Stimulated activated CD8-positive, alpha-beta memory T cell treated with anti-CD3 and anti-CD28 coated beads, Interleukin-15, amount 100 ng/mL, for 1 hour (primary cell): ENCODE data around the gene SH3BGRL3.
"Not testable (repeated sequence)": the region's sequence is repeated elsewhere in the genome, so short reads cannot be mapped to it uniquely, and the experiment has no call there.

Source experiments
- DNase-seq: peaks from one replicate; pipeline ENCODE4 v3.0.0-alpha.2; 2020; ENCODE audit warnings: low read depth

SH3BGRL3 gene

DNA sequence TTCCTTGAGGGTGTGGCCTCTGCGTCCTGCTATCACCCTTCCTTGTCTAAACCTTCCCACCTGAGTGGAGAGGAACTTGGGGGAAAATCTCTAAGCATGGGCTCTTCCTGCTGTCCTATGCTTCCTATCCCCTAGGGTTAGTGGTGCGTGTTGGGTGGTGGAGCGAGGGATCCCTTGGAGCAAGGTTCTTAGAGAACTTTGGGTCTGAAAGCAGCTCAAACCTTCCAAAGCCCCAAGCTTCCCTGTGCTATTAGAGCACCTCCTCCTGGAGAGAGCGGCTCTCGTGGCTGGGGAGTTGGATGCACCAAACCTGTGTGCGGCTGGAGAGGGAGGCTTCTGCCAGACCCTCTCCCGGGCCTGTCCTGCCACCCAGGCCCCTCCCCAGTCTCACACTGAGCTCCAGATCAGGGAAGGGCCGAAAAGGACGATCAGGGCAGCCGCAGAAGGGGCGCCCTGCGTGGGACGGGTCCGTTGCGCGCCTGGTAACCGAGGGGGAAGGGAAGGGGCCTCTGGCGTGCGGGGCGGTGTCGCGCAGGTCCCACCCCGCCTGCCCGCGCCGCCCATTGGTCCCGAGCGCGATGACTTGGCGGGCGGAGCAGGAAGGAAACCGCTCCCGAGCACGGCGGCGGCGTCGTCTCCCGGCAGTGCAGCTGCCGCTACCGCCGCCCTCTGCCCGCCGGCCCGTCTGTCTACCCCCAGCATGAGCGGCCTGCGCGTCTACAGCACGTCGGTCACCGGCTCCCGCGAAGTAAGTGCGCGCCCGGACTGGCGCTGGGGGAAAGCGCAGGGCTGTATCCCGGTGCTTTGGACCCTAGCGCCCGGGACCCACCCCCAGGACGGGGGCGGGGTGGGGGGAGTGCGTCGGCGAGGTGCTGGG is at the start of gene SH3BGRL3:
Gene SH3BGRL3 (plus strand): TSS at position 631 of the 877 bp plus-strand sequence. CDS start 70 bp downstream, at position 701.
- peak; percentile 61 for DNase-seq

DNA sequence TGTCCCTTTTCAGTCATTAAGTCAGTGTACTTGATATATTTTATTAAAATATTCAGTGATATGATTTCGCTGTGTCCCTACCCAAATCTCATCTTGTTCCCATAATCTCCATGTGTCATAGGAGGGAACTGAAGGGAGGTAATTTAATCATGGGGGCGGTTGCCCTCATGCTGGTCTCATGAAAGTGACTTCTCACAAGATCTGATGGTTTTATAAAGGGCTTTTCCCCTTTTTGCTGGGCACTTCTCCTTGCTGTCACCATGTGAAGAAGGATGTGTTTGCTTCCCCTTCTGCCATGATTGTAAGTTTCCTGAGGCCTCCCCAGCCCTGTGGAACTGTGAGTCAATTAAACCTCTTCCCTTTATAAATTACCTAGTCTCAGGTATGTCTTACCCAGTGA is 49.2 kb upstream of the SH3BGRL3 start:
- DNase-seq: not testable (repeated sequence)

DNA sequence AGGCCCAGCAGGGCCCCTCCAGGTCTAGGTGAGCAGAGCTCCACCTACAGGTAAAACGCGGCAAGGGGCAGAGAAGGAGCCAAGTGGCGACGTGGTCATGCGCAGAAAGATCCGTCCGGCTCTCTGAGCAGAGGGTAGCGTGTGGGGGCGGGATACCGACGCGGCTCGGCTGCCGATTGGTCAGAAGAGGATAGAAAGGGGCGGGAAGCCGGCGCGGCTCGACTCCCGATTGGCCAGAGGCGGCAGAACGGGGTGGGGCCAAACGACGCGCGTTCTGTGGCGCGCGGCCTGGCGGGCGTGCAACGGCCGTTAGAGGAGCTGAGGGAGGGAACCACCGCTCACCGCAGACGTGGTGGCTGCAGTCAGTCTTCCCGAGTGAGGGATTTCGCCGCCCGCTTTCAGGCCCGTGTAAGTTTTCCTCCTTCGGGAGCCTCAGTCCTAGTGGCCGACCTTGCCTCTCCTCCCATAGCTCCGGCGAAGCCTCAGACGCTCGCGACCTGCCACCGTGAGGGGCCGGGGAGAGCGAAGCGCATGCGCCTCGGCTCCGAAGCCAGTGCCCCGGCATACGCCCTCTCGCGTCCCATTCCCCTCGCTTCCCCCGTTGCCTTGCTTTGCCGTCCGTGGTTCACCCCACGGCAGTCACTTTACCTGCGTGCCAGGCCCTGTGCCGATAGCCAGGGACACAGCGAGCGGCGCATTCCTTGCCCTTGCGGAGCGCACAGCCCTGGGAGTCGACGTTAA is 45.8 kb upstream of the SH3BGRL3 start, which contains the start of gene CEP85:
Gene CEP85 (plus strand): TSS at position 298 of the 741 bp plus-strand sequence. CDS start 5,584 bp downstream, outside the sequence.
- peak; percentile 96 for DNase-seq

DNA sequence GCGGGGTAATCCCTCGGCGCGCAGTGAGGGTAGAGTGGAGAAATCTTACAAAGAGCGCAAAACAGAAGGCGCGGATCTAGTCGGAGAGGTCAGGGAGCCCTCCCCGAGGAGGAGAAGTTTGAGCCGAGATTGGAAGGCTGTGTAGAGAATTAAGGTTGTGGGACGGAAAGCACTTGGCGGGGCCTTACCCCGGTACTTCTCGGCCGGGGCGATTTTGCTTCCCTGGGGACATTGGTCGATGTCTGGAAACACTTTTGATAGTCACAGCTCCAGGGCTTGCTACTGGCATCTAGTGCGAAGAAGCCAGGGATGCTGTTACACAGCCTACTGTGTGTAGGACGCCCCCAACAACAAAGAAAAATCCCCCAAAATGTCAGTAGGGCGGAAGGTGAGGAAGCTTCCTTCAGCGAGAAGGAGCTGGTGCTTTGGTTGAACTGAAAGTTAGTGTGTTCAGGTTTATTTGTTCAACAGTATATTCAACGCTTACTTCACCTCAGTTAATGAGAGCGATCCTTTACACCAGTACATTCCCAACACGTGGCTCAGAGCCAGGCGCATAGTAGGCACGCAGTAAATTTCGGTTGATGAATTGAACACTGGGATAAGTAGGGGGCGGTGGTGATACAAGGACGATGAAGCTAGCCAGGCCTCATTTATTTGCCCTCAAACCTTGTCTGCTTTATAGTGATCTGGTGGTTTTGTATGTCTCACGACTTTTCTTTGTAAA is 45.1 kb upstream of the SH3BGRL3 start:
- DNase-seq: no peak

DNA sequence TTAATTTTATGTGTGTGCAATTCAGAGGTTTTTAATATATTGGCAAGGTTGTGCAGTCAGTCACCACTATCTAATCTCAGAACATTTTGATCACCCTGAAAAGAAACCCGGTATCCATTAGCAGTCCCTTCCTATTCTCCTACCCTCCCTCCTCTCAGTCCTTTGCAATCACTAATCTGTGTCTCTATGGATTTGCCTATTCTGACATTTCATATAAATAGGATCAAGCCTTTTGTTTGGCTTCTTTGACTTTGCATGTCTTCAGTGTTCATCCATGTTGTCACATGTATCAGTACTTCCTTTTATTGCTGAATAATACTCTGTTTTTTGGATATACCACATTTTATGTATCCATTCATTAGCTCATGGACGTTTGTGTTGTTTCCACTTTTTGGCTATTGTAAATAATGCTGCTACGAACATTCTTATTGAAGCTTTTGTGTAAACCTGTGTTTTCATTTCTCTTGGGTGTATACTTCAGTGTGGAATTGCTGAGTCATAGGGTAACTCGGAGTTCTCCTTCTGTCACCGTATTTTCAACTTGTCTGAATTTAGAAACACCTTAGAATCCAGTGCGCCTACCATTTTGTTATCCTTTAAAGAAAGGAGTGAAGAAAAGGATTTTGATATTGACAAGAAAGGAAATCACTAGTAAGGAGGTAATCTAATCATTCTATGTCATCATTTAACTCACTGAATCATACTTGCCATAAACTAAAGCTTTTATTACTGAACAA is 42.5 kb upstream of the SH3BGRL3 start:
- no peak for DNase-seq

DNA sequence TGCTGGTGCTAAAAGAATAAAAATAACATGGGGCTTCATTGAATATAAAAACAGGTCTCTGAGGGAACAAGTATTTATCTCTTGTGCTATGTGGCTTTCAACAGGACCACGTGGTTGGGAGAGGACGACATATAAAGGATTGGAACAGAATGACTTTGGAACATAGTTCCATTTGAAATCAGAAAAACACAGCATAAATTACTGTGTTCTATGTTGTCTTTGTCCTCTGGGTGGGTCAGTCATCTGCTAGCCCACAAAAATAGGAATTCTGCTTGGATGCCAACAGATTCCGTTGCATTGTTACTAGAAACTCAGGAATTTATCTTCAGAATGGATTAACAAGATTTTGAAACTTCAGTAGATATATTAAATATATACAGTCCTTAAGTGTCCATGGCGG is 40.0 kb upstream of the SH3BGRL3 start:
- no peak for DNase-seq

DNA sequence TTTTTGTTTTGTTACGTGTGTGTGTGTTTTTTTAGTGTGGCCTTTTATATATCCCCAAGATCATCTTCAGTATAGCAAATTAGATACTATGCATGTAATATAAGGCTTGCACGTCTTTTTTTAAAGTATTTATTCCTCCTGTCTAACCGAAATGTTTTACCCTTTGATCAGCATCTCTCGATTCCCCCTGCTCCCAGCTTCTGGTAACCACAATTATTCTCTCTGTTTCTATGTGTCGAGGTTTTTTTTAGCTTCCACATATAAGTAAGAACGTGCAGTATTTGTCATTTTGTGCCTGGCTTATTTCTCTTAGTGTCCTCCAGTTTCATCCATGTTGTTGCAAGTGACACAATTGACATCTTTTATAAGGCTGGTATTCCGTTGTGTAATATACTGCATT is 27.2 kb upstream of the SH3BGRL3 start:
- no peak for DNase-seq

DNA sequence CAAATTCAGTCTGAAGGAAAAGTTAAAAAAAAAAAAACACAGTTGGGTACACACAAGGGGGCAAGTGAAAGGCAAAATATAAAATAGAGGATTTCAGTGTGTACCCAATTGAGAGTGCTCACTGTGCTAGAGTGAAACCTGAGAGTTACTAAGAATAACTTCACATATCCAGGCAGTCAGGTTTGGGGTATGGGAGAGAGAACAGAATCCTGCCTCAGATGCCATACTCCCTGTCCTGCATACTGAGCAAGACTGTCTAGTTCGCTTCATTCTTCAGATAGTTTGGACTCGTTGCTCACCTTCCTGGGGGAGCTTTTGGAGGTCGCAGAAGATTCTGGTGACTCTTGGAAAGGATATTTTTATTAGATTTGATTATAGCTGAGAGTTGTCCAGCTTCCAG is 25.5 kb upstream of the SH3BGRL3 start:
- DNase-seq: no peak

DNA sequence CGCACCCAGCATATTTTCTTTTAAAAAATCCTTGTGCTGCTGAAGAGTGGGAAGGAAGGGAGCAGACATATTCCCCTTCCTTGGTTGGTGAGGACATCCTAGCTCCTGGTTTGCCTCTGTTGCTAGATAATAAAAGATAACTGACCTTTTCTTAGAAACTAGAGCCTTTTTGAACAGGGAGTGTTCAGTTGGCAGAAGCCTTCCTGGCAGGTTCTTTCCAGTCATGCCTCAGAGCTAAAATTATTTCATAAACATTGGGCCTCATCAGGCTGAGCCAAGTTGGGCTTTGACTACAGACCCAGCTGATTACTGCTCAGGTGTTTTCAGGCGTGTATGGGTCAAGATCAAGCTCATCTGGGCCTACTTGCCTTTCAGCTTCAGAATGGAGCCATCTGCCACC is 22.7 kb upstream of the SH3BGRL3 start:
- DNase-seq: no peak

DNA sequence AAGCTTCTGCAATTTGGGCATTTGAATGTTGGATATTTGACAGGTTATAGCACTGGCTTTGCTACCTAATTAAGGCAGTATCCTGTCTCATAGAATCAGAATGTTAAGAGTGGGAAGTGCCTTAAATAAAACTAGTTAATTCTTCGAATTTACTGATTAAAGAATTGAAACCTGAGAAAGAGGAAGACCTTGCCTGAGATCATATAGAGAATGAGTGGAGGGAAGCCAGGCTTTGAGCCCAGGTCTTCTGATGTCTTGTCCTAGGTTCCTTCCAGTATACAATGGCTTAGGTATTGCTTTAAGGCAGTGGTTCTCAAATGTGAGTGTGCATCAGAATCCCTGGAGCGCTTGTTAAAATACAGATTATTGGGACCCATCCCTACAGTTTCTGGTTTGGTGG is 20.9 kb upstream of the SH3BGRL3 start:
- DNase-seq: no peak

DNA sequence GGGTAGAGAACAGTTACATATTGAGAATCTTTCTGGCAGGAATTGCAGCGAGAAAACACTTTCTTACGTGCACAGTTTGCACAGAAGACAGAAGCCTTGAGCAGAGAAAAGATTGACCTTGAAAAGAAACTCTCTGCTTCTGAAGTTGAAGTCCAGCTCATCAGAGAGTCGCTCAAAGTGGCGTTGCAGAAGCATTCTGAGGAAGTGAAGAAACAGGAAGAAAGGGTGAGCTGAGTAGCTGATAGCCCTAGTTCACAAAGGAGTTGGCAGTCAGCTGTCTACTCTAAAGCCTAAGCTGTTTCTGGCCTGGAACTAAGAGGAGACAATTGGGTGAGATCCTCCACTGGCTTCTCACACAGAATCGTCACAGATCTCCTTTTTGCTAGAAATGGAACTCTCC is 20.3 kb upstream of the SH3BGRL3 start:
- DNase-seq: no peak

DNA sequence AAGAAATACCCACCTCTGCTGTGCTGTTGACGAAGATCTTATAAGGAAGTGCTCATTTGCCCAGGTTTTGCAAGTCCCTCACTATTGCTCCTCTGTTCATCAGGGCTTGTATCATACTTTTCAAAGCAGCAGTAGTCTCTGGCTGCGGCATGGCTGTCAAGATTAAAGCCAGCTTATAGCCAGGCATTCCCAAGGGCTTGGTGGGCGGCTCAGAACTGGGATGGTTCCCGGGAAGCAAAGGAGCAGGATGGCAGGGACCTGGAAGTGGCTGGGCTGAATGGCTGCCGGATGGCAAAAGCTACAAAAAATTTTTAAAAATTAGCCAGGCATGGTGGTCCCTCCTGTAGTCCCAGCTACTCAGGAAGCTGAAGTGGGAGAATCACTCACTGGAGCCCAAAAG is 16.7 kb upstream of the SH3BGRL3 start:
- DNase-seq: no peak

DNA sequence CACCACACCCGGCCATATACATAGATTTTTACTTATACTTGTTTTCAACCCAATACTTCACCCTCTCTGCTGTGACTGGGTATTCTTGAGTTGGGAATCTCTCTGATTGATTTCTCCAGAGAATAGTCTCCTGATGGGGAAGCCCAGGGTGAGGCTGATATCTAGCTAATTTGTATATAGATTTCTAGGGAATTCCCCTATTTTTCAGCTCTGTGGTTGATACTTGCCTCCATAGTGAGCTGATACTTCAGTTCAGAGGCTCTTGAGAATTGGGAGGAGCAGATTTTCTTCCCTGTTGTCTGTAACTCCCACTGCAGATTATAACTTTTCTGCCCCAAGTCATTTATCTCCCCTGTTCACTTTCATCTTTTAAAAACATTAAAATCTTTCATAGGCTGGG is 14.5 kb upstream of the SH3BGRL3 start:
- DNase-seq: no peak

DNA sequence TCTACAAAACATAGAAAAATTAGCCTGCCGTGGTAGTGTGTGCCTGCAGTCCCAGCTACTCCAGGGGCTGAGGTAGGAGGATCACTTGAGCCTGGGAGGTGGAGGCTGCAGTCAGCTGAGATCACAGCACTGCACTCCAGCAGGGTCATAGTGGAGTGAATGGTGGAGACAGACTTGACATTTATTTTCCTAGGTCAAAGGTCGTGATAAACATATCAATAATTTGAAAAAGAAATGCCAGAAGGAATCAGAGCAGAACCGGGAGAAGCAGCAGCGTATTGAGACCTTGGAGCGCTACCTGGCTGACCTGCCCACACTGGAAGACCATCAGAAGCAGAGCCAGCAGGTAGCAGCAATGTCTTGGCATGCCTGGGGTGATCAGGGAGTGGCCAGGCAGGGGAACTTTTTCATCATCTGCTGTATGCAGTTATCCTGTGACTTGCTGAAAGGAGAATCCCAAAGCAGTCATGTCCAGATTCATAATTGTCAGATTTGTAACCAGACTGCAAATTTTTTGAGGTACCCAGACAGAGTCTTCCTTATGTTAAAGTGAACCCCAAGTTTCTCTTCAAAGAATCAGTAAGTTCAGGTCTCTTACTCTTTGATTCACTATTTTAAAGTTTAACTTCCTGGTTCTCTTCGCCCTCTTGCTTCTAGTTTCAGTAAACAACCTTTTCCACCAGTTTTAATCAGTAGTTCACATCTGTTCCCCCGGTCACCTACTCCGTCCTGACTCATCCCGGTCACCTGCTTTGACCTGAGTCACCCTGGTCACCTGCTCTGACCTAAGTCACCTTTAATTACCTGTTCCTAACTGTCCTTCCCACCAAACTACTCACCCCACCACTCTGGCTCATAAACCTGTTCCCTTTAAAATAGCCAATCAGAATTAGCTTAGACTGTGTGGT is 11.3 kb upstream of the SH3BGRL3 start:
- DNase-seq: no peak

DNA sequence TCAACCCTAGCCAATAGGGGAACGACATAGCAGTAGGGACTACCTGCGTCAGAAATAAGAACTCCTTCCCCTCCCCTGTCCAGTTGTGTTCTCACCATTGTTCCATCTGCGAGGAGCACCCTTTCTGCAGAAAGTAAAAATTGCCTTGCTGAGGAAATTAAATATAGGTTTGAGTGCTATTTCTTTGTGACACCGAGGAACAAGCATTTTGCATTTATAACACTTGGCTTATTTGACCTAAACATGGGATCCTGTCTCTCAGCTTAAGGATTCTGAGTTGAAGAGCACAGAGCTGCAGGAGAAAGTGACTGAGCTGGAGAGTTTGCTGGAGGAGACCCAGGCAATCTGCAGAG is 10.7 kb upstream of the SH3BGRL3 start:
- DNase-seq: no peak

DNA sequence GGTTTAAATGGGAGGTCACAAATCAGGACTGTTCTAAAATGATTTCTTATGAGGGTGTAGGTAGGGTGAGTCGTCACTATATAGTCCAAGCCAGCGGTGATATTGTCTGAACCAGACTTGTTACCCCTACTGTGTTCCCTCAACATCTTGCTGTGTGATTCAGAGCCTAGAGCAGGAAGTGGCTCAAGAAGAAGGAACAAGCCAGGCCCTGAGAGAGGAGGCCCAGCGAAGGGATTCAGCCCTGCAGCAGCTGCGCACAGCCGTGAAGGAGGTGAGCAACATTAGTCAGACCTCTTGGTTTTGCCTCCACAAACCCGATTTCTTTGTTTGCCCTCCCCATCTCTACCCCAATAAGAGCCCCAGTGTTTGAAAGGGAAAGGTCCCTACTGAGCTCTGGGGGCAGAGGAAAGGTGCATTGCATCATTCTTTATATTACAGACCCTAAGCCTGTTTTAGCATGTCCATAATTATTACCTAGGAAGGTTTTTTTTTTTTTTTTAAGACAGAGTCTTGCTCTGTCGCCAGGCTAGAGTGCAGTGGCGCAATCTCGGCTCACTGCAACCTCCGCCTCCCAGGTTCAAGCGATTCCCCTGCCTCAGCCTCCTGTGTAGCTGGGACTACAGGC is 5.0 kb upstream of the SH3BGRL3 start:
- DNase-seq: no peak

DNA sequence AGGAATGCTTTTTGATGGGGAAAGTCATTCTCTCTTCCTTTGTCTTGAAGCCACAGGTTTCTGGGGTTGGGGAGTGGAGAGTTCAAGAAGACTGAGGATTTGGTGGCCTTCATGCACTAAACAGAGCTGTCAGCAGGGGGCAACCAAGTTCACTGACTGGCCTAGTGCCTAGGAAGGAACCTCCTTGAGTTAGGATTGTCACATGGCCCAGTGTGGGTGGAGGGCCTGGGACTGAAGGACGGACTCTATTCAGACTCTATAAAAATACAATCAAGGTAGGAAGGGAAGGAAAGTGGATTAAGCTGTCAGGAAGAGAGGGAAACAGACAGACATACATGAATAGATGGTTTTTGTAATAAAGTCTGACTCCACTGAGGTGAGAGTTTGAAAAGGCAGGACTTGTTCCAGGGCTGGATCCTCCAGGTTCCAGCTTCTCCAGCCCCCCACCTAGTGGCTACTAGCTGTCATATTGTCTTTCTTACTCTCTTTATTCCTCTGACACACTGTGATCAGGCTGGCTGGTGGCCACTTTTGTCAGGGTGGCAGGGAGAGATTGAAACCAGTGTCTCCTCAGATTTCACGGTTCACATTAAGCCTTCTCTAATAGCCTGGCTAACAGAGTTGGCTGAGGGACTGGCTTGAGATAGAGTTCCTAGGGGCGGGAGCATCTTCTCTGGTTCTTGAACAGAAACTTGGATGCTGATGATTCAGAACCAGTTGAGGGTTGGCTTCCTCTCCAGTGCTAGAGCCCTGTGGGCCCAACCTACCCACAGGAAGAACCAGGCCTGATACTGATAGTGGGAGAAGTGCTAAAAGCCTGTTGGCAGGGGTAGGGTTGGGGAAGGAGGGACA is 4.1 kb upstream of the SH3BGRL3 start:
- DNase-seq: peak; percentile 67

DNA sequence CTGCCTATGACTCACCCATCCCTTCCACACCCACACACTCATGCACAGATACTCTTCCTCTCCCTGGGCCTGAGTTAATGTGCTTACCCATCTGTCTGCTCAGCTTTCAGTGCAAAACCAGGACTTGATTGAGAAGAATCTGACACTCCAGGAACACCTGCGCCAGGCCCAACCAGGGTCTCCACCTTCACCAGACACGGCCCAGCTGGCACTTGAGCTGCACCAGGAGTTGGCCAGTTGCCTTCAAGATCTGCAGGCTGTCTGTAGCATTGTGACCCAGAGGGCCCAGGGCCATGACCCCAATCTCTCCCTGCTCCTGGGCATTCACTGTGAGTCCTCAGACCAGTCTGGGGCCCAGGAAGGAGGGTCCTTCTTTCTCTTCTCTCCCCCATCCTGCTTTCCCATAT is 3.5 kb upstream of the SH3BGRL3 start:
- no peak for DNase-seq

DNA sequence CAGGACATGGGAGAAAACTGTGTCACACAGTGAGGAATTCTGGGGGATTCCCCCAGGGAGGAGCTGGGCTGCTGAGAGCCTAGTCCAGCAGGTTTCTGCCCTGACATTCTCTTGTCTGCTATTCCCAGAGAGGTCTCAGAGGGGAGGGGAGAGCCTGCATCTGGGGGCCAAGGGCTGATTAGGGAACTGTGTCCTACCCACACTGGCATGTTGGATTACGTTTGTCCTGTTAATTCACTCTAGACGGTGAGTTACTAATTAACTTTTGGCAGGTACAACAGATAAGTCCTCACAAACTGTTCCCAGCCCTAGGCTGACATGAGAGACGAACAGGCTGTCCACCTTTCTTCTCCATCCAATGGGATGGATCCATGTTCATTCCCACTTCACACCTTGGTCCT is 2.6 kb upstream of the SH3BGRL3 start:
- no peak for DNase-seq
